GM12878 (cell line): ENCODE measurements around the gene TGFBRAP1. TPM values are rescaled to one million over a fixed set of nuclear protein-coding genes. Genes with fewer than 3 reads are reported as not detected.

Experiments
- IKZF1 ChIP-seq: fragments of 450-650 bp; conservative IDR thresholded peaks from 2 replicates; pipeline ENCODE4 v1.6.1; 2017; ENCODE audit warnings: antibody characterized with exemption, mild to moderate bottlenecking
- NFXL1 ChIP-seq: fragments of 450-650 bp; IDR thresholded peaks from 2 replicates; pipeline ENCODE4 v1.6.1; 2017; ENCODE audit warnings: antibody characterized with exemption, mild to moderate bottlenecking, borderline replicate concordance
- NKRF ChIP-seq: fragments of 450-650 bp; conservative IDR thresholded peaks from 2 replicates; pipeline ENCODE4 v1.6.1; 2017; ENCODE audit warnings: mild to moderate bottlenecking, moderate library complexity
- NRF1 ChIP-seq: conservative IDR thresholded peaks from 2 replicates; pipeline ENCODE4 v1.6.1; 2011; ENCODE audit warnings: mild to moderate bottlenecking, low read depth, low read length, improper control_type of control experiment
- POLR2AphosphoS2 ChIP-seq: IDR thresholded peaks from 2 replicates; pipeline ENCODE4 v1.6.1; 2011; ENCODE audit warnings: low read depth, mild to moderate bottlenecking, low read length, improper control_type of control experiment, moderate library complexity
- TCF3 ChIP-seq: IDR thresholded peaks from 2 replicates; pipeline ENCODE4 v1.6.1; 2012; ENCODE audit warnings: low read depth, mild to moderate bottlenecking, low read length, borderline replicate concordance; ENCODE audit not compliant: insufficient read depth
- YBX1 ChIP-seq: fragments of 450-650 bp; IDR thresholded peaks from 2 replicates; pipeline ENCODE4 v1.6.1; 2016; ENCODE audit warnings: antibody characterized with exemption
- ZBTB33 ChIP-seq: fragments of 450-650 bp; IDR thresholded peaks from 2 replicates; pipeline ENCODE4 v1.6.1; 2017; ENCODE audit warnings: mild to moderate bottlenecking
- ZNF687 ChIP-seq: fragments of 450-650 bp; IDR thresholded peaks from 2 replicates; pipeline ENCODE4 v1.6.1; 2017; ENCODE audit warnings: mild to moderate bottlenecking, moderate library complexity
- polyA plus RNA-seq, 11 experiments: library from polyadenylated mRNA; depleted of rRNA in 4 of 11; unstranded in 6 of 11; stranded (reverse) in 5 of 11; fragments of >200 nt; fragmentation: Nextera tagmentation in 4 of 11; fragmentation: Illumina TruSeq in 1 of 11; extraction: Ambion mirVana in 4 of 11; extraction: Trizol in 1 of 11; gene quantifications; 1 replicate in 1 of 11; 2 replicates in 10 of 11; pipeline versions ENCODE4 v1.2.1 to v1.2.3, GENCODE V29; 2011 to 2016; ENCODE audit warnings: inconsistent platforms in 2 of 11, missing spikeins in 2 of 11, low read depth in 1 of 11
- total RNA-seq, 4 experiments: library from RNA; depleted of rRNA in 3 of 4; stranded (reverse); fragments of >200 nt in 3 of 4; fragmentation: Illumina TruSeq in 1 of 4; extraction: Trizol in 1 of 4; gene quantifications; 2 replicates each; pipeline versions ENCODE4 v1.2.1 to v1.2.3, GENCODE V29; 2013 to 2021

Gene TGFBRAP1
- total and polyA plus RNA-seq, 10 of the 15 experiments (the other 5 are each of a cell fraction or from before 2014, with no cell fraction given) = 7.9 to 37.4 (median 23.7) TPM

- TF ChIP-seq ZNF687 (no peak), IKZF1 (no peak), NKRF (no peak), NFXL1 (no peak), YBX1 (no peak), TCF3 (no peak), POLR2AphosphoS2 (no peak), NRF1 (no peak), ZBTB33 (no peak)
- TF ChIP-seq, all 136 proteins: peak for 0
These were observed 74.9 kb downstream of the TGFBRAP1 start (continued) for GRCh38 chr2:105254531-105255210.
